Sigmoid colon (tissue), 7 donors: ENCODE measurements around the gene SLC25A15. TPM values are rescaled to one million over a fixed set of nuclear protein-coding genes. Genes with fewer than 3 reads are reported as not detected.

Experiments used
- DNase-seq: peaks from one replicate; pipeline ENCODE4 v3.0.0-alpha.2; 2019
- H3K27ac ChIP-seq, 4 donors: fragments of 200-600 bp; sonication (generic); one replicate each; pipeline ENCODE4 v1.5.1; 2016 to 2019; ENCODE audit warnings: mild to moderate bottlenecking in 1 of 4
- H3K27me3 ChIP-seq, 3 donors: fragments of 200-600 bp; sonication (generic); one replicate each; pipeline ENCODE4 v1.5.1; 2019; ENCODE audit warnings: mild to moderate bottlenecking in 1 of 3
- H3K36me3 ChIP-seq, 4 donors: fragments of 200-600 bp; sonication (generic); one replicate each; pipeline ENCODE4 v1.5.1; 2016 to 2019
- H3K4me1 ChIP-seq, 4 donors: fragments of 200-600 bp; sonication (generic); one replicate each; pipeline ENCODE4 v1.5.1; 2017 to 2019
- H3K4me3 ChIP-seq, 4 donors: fragments of 200-600 bp; sonication (generic); one replicate each; pipeline ENCODE4 v1.5.1; 2017 to 2019; ENCODE audit warnings: mild to moderate bottlenecking in 2 of 4, moderate library complexity in 1 of 4
- H3K9me3 ChIP-seq, 4 donors: fragments of 200-600 bp in 3 of 4; sonication (generic) in 3 of 4; one replicate each; pipeline versions ENCODE4 v1.5.1 to v1.6.1; 2013 to 2019
- EP300 ChIP-seq, 4 donors: sonication (generic); formaldehyde crosslinking; IDR thresholded peaks; one replicate each; pipeline ENCODE4 v1.6.1; 2017; ENCODE audit warnings: antibody characterized with exemption in 4 of 4
- POLR2A ChIP-seq, 2 donors: fragments of 450-650 bp; IDR thresholded peaks; one replicate each; pipeline ENCODE4 v1.6.1; 2016; ENCODE audit warnings: antibody characterized with exemption in 2 of 2, mild to moderate bottlenecking in 2 of 2, moderate library complexity in 2 of 2
- POLR2AphosphoS5 ChIP-seq, 4 donors: sonication (generic); formaldehyde crosslinking; IDR thresholded peaks; one replicate each; pipeline ENCODE4 v1.6.1; 2017; ENCODE audit warnings: antibody characterized with exemption in 4 of 4
- WGBS, 2 donors: extraction: QIAGEN DNeasy Blood & Tissue Kit; methylation state at CpG; one replicate each; pipeline ENCODE4 v1.1.7; 2013; 5-methylcytosine and 5-hydroxymethylcytosine counted together
- intact Hi-C: fragments of 100-400 bp; cut with DNase I; formaldehyde crosslinking; loops from one replicate; pipeline ENCODE4 v1.15.1; 2023
- polyA plus RNA-seq, 3 donors: library from polyadenylated mRNA; stranded (reverse); fragments of 200-250 nt; gene quantifications; one replicate each; pipeline ENCODE4 v1.2.3, GENCODE V29; 2013
- total RNA-seq, 4 donors: library from RNA; depleted of rRNA; stranded (reverse); fragments of >200 nt; gene quantifications; one replicate each; pipeline ENCODE4 v1.1.0, GENCODE V29; 2016
- TF ChIP-seq, protein P1 (sequence below), 4 experiments: fragments of 450-650 bp in 3 of 4; fragments of 200-600 bp in 1 of 4; IDR thresholded peaks; one replicate each; pipeline ENCODE4 v1.5.1; 2016 to 2019; ENCODE audit warnings: antibody characterized with exemption in 4 of 4, mild to moderate bottlenecking in 3 of 4, moderate library complexity in 2 of 4
- donor health status: healthy with polysubstance abuse.
- donor health status: Bipolar disorder and iron deficiency.
- donor health status: healthy.

Gene SLC25A15
- total and polyA plus RNA-seq, 7 donors, result 0.55 to 6.5 (median 3.6) TPM

DNA sequence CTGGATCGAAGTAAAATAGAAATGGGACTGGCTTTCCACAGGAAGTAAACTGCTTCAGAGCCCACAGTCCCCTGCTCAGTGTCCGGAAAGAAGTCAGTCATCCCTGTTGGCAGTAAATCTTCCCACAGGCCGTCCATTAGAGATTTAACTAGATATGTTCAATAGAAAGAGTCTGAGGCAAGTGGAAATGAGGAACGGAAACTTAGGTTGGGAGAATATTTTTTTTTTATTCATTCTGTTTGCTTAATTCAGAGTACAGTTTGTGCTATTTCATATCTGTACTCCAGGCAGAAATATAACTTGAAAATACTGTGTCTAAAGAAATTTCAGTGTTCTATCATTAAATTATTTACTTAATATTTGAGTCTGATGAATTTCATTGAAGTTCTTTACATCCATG is 22.7 kb downstream of the SLC25A15 start:
- Histone ChIP-seq H3K36me3 (peaks cover 0 to 40% (median 9%) of the 10 kb centered on the region in 4 donors), H3K9me3 (no peaks in the 10 kb centered on the region), H3K4me3 (no peak overlapping the region), H3K27me3 (no peaks in the 10 kb centered on the region), H3K4me1 (no peaks in the 10 kb centered on the region), H3K27ac (no peak overlapping the region)
- intact Hi-C loops, result no loop called here
- 72 to 89% methylated on average over 4 of the region's 4 CpGs for WGBS, 2 donors
- no peak for DNase-seq
- TF ChIP-seq POLR2A (IDR thresholded peaks at IDR 0.05), result no peak
- TF ChIP-seq, protein P1, sequence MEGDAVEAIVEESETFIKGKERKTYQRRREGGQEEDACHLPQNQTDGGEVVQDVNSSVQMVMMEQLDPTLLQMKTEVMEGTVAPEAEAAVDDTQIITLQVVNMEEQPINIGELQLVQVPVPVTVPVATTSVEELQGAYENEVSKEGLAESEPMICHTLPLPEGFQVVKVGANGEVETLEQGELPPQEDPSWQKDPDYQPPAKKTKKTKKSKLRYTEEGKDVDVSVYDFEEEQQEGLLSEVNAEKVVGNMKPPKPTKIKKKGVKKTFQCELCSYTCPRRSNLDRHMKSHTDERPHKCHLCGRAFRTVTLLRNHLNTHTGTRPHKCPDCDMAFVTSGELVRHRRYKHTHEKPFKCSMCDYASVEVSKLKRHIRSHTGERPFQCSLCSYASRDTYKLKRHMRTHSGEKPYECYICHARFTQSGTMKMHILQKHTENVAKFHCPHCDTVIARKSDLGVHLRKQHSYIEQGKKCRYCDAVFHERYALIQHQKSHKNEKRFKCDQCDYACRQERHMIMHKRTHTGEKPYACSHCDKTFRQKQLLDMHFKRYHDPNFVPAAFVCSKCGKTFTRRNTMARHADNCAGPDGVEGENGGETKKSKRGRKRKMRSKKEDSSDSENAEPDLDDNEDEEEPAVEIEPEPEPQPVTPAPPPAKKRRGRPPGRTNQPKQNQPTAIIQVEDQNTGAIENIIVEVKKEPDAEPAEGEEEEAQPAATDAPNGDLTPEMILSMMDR (IDR thresholded peaks at IDR 0.05), result no peak
- TF ChIP-seq EP300 (IDR thresholded peaks at IDR 0.05), result no peak
- no peak for TF ChIP-seq POLR2AphosphoS5 (IDR thresholded peaks at IDR 0.05)

DNA sequence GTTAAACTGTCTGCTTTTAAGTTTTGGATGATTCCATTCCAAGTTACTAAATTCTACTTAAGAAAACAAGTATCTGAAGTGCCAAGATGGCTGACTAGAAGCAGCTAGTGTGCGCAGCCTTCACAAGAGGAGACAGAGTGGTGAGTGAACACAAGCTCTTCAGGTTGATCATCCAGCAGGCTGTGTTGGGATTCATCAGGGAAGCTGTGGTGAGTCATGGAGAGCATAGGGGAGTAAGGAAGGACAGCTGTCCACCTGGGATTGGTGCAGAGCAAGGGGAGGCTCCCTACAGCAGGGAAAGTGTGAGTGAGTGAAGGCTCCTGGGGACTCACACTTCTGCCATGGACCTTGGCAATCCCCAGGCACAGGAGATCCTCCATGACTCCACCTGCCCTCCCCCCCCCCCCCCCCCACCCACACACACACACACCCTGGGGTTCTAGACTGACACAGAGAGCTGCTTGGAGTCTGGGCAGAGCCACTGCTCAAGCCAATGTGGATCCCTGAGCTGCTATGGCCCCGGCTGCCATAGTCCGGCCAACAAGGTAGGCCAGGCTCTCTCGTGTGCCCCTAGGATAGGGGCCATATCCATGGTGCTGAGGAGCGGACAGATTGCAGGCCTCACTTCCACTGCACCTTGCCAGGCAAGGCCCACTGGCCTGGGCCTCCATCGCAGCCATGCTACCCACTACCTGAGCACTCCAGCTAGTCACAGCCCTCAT is 23.5 kb downstream of the SLC25A15 start:
- no peaks in the 10 kb centered on the region for H3K27me3 ChIP-seq
- H3K4me3 ChIP-seq, result no peak overlapping the region
- TF ChIP-seq POLR2AphosphoS5 (IDR thresholded peaks at IDR 0.05) (no peak), EP300 (IDR thresholded peaks at IDR 0.05) (no peak), POLR2A (IDR thresholded peaks at IDR 0.05) (no peak)
- TF ChIP-seq, protein P1 (IDR thresholded peaks at IDR 0.05), result no peak
- DNase-seq, result no peak
- 98 to 99% methylated on average over 6 of the region's 6 CpGs for WGBS, 2 donors
- no peaks in the 10 kb centered on the region for H3K9me3 ChIP-seq
- intact Hi-C loops, result no loop called here
- no peak overlapping the region for H3K27ac ChIP-seq
- H3K4me1 ChIP-seq, result no peaks in the 10 kb centered on the region
- H3K36me3 ChIP-seq, result peaks cover 0 to 39% (median 7%) of the 10 kb centered on the region in 4 donors

DNA sequence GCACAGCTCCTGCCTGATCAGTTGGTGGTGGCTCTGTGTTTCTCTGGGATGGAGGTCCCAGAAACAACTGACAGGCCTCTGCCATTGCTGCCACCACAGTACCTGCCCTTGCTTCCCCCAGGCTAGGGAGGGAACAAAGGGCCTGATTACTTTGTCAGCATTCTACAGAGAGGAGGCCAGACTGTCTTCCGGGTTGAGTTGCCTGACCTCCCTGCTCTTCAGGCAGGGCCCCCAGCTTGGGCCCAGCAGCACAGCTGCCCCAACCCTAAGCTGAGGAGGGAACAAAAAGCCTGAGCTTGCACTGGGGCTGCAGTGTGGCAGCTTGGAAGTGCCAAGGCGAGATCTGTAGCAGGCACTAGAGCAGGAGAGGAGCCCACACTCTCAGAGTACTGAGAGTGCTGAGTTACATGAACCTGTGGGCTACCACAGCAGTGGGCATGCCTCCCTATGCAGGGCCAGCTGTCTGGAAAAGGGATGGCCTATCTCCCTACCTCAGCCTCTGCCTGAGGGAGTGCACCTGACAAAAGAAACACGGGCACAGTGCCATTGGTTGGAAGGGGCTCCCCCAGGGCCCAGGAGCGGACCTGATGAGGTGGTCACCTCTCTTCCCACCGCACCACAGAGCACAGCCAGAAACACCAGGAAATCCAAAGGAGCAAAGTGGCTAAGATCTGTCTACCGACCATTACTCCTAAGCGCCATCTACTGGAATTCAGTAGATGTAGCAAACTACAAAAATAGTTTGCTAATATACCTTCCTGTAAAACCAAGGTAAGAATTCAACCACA is 24.4 kb downstream of the SLC25A15 start:
- TF ChIP-seq, protein P1 (IDR thresholded peaks at IDR 0.05), result peak in 1 of 4 experiments; percentile 26
- no peak for TF ChIP-seq POLR2A (IDR thresholded peaks at IDR 0.05)
- no peak for TF ChIP-seq EP300 (IDR thresholded peaks at IDR 0.05)
- no peak for TF ChIP-seq POLR2AphosphoS5 (IDR thresholded peaks at IDR 0.05)
- H3K4me3 ChIP-seq, result no peak overlapping the region
- H3K27me3 ChIP-seq, result no peaks in the 10 kb centered on the region
- no peaks in the 10 kb centered on the region for H3K4me1 ChIP-seq
- DNase-seq, result no peak
- H3K9me3 ChIP-seq, result no peaks in the 10 kb centered on the region
- intact Hi-C loops, result no loop called here
- peaks cover 0 to 32% (median 5%) of the 10 kb centered on the region in 4 donors for H3K36me3 ChIP-seq
- no peak overlapping the region for H3K27ac ChIP-seq
- 68 to 81% methylated on average over 7 of the region's 7 CpGs for WGBS, 2 donors

DNA sequence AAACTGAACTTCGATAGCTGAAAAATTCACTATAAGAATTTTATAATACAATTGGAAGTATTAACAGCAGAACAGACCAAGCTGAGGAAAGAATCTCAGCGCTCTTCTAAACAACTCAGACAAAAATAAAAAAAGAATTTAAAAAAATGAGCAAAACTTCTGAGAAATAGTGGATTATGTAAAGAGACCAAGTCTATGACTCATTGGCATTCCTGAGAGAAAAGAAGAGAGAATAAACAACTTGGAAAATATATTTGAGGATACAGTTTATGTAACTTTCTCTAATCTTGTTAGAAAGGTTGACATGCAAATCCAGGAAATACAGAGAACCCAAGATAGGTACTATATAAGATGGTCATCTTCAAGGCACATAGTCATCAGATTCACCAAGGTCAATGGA is 25.4 kb downstream of the SLC25A15 start:
- no peaks in the 10 kb centered on the region for H3K4me1 ChIP-seq
- intact Hi-C loops, result no loop called here
- H3K4me3 ChIP-seq, result no peak overlapping the region
- H3K27ac ChIP-seq, result no peak overlapping the region
- no peaks in the 10 kb centered on the region for H3K9me3 ChIP-seq
- WGBS, 2 donors, result 97 to 98% methylated on average over 2 of the region's 2 CpGs
- H3K27me3 ChIP-seq, result no peaks in the 10 kb centered on the region
- no peak for TF ChIP-seq POLR2A (IDR thresholded peaks at IDR 0.05)
- TF ChIP-seq, protein P1 (IDR thresholded peaks at IDR 0.05), result no peak
- TF ChIP-seq EP300 (IDR thresholded peaks at IDR 0.05), result no peak
- no peak for TF ChIP-seq POLR2AphosphoS5 (IDR thresholded peaks at IDR 0.05)
- peaks cover 0 to 22% (median 3%) of the 10 kb centered on the region in 4 donors for H3K36me3 ChIP-seq
- no peak for DNase-seq
